HEK293 (cell line): Measurements from ENCODE around the gene PIK3CA.

ENCODE experiments used
- CTCF ChIA-PET: fragments of 350-600 bp; formaldehyde crosslinking; extraction: SDS; loops from one replicate; lab custom pipeline; 2021; ENCODE audit warnings: antibody characterized with exemption; lab: Yijun Ruan, JAX
- POLR2A ChIA-PET: fragments of 300-600 bp; formaldehyde crosslinking; extraction: SDS; loops from one replicate; lab custom pipeline; 2020; ENCODE audit warnings: antibody characterized with exemption, inconsistent platforms; lab: Yijun Ruan, JAX
- H3K27ac ChIP-seq: fragments of 200-500 bp; sonication (Bioruptor generic); 2 replicates; pipeline ENCODE4 v1.5.1; 2014; ENCODE audit warnings: low read depth, low read length, control low read depth, inconsistent platforms; ENCODE audit errors: extremely low read depth
- H3K36me3 ChIP-seq, 2 experiments: fragments of 200-500 bp in 1 of 2; sonication (Bioruptor generic) in 1 of 2; 1 replicate in 1 of 2; 2 replicates in 1 of 2; pipeline ENCODE4 v1.5.1; 2014 to 2017; ENCODE audit warnings: inconsistent platforms in 2 of 2, low read length in 2 of 2; ENCODE audit not compliant: control insufficient read depth in 2 of 2, insufficient read depth in 1 of 2
- H3K4me1 ChIP-seq: fragments of 200-500 bp; sonication (Bioruptor generic); 2 replicates; pipeline ENCODE4 v1.5.1; 2014; ENCODE audit warnings: mild to moderate bottlenecking, low read length, inconsistent platforms; ENCODE audit not compliant: control insufficient read depth, insufficient read depth
- H3K4me3 ChIP-seq: 2 replicates; pipeline ENCODE4 v1.5.1; 2011; ENCODE audit warnings: low read depth, mild to moderate bottlenecking, control low read depth, low read length, moderate library complexity
- H3K9me3 ChIP-seq: fragments of 200-500 bp; sonication (Bioruptor generic); 2 replicates; pipeline ENCODE4 v1.5.1; 2014; ENCODE audit warnings: low read depth, low read length, inconsistent platforms; ENCODE audit not compliant: control insufficient read depth, insufficient read depth
- MYNN ChIP-seq: fragments of 450-650 bp; formaldehyde crosslinking; IDR thresholded peaks from 2 replicates; pipeline ENCODE4 v1.5.1; 2016; ENCODE audit warnings: missing biosample characterization, missing genetic modification characterization, borderline replicate concordance
- PBX3 ChIP-seq: sonication (generic); formaldehyde crosslinking; IDR thresholded peaks from 2 replicates; pipeline ENCODE4 v1.8.1; 2022; ENCODE audit warnings: mild to moderate bottlenecking, moderate library complexity, missing genetic modification reagents
- REST ChIP-seq: fragments of 450-650 bp; formaldehyde crosslinking; IDR thresholded peaks from 2 replicates; pipeline ENCODE4 v1.5.1; 2016; ENCODE audit warnings: missing biosample characterization, missing genetic modification characterization
- SP2 ChIP-seq: fragments of 450-650 bp; formaldehyde crosslinking; IDR thresholded peaks from 2 replicates; pipeline ENCODE4 v1.5.1; 2016; ENCODE audit warnings: missing biosample characterization, missing genetic modification characterization
- TSHZ1 ChIP-seq: fragments of 450-650 bp; formaldehyde crosslinking; IDR thresholded peaks from 2 replicates; pipeline ENCODE4 v1.5.1; 2016; ENCODE audit warnings: missing biosample characterization, missing genetic modification characterization, borderline replicate concordance
- ZBTB1 ChIP-seq: fragments of 450-650 bp; formaldehyde crosslinking; IDR thresholded peaks from 2 replicates; pipeline ENCODE4 v1.5.1; 2016; ENCODE audit warnings: missing biosample characterization, missing genetic modification characterization
- ZNF114 ChIP-seq: fragments of 450-650 bp; formaldehyde crosslinking; IDR thresholded peaks from 2 replicates; pipeline ENCODE4 v1.5.0; 2017; ENCODE audit warnings: missing biosample characterization, missing genetic modification characterization
- ZNF133 ChIP-seq: fragments of 450-650 bp; formaldehyde crosslinking; IDR thresholded peaks from 2 replicates; pipeline ENCODE4 v1.5.1; 2016; ENCODE audit warnings: missing biosample characterization, missing genetic modification characterization
- ZNF211 ChIP-seq: fragments of 450-650 bp; formaldehyde crosslinking; IDR thresholded peaks from 2 replicates; pipeline ENCODE4 v1.5.1; 2016; ENCODE audit warnings: low read depth, missing biosample characterization, missing genetic modification characterization
- ZNF23 ChIP-seq: fragments of 450-650 bp; formaldehyde crosslinking; IDR thresholded peaks from 2 replicates; pipeline ENCODE4 v1.5.1; 2016; ENCODE audit warnings: missing biosample characterization, missing genetic modification characterization, borderline replicate concordance
- ZNF394 ChIP-seq: fragments of 450-650 bp; formaldehyde crosslinking; IDR thresholded peaks from 2 replicates; pipeline ENCODE4 v1.5.1; 2016; ENCODE audit warnings: missing biosample characterization, missing genetic modification characterization, mild to moderate bottlenecking, moderate library complexity, borderline replicate concordance
- ZNF513 ChIP-seq: fragments of 450-650 bp; IDR thresholded peaks from 2 replicates; pipeline ENCODE4 v1.5.1; 2018; ENCODE audit warnings: missing biosample characterization, missing genetic modification characterization
- ZNF580 ChIP-seq: fragments of 450-650 bp; formaldehyde crosslinking; IDR thresholded peaks from 2 replicates; pipeline ENCODE4 v1.5.1; 2016; ENCODE audit warnings: missing biosample characterization, missing genetic modification characterization
- ZNF707 ChIP-seq: fragments of 450-650 bp; formaldehyde crosslinking; IDR thresholded peaks from 2 replicates; pipeline ENCODE4 v1.5.1; 2016; ENCODE audit warnings: missing biosample characterization, missing genetic modification characterization
- ZXDB ChIP-seq: fragments of 450-650 bp; formaldehyde crosslinking; IDR thresholded peaks from 2 replicates; pipeline ENCODE4 v1.5.1; 2016; ENCODE audit warnings: missing biosample characterization, missing genetic modification characterization

The PIK3CA gene

GRCh38 chr3:179147873-179148615 lies at the start of gene PIK3CA (continued):
- TF ChIP-seq MYNN (tag by site-specific recombination) (no peak), ZNF114 (tag by site-specific recombination) (no peak), TSHZ1 (tag by site-specific recombination) (no peak), PBX3 (no peak), ZNF513 (tag by site-specific recombination) (no peak), ZNF580 (no peak), SP2 (peak; percentile 79), ZXDB (tag by site-specific recombination) (peak; percentile 67; the same call in 1 of the 2 replicates)

GRCh38 chr3:179098388-179099077 lies 49.6 kb upstream of the PIK3CA start:
- Histone ChIP-seq H3K9me3 (no peaks in the 10 kb centered on the region), H3K27ac (no peak overlapping the region)
- TF ChIP-seq ZNF23 (tag by site-specific recombination) (no peak), ZNF707 (tag by site-specific recombination) (no peak), ZNF133 (tag by site-specific recombination) (no peak), REST (no peak), ZBTB1 (no peak), ZNF211 (no peak), ZNF394 (tag by site-specific recombination) (peak; percentile 66; the same call in 1 of the 2 replicates)
- TF ChIP-seq, all 188 proteins: peak for 1
- ChIA-PET CTCF (interaction anchor here (0.6 to 1.6 kb wide), 7 partner anchors 15 to 521 kb away, joined by 3 to 9 read pairs (median 3); no protein-coding TSS in a partner anchor), POLR2A (no interaction called here)
- Histone ChIP-seq H3K4me3 (no peak overlapping the region; the same call in 1 of the 2 replicates), H3K36me3 (no peaks in the 10 kb centered on the region), H3K4me1 (no peaks in the 10 kb centered on the region)
